ENCODE data around the gene TWIST2. TPM values are rescaled to one million over a fixed set of nuclear protein-coding genes. Genes with fewer than 3 reads are reported as not detected.

Gene TWIST2
- total and polyA plus RNA-seq, 10 of the 15 experiments (the other 5 are each of a cell fraction or from before 2014, with no cell fraction given): not detected

DNA sequence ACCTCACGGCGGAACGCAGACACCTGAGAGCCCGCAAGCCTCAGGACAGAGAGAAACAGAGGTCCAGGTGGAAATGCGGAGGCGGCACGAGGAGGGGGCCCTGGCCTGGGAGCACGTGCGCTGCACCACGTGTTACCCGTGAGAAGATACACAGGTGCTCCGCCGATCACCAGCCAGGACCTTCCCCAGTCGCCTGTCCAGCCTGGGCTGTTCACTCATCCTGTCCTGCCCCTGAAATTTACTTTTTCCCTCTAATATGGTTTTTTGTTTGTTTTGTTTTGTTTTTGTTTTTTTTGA is 44.3 kb downstream of the TWIST2 start (continued):
- TF ChIP-seq POU2F2 (IDR thresholded peaks at IDR 0.05; ENCODE audit: borderline replicate concordance, low read depth, low read length) (no peak), STAT3 (IDR thresholded peaks at IDR 0.05; ENCODE audit: low read depth, low read length) (no peak), PAX5 (IDR thresholded peaks at IDR 0.05; ENCODE audit: borderline replicate concordance, low read depth, low read length) (no peak)
- TF ChIP-seq, protein P1, sequence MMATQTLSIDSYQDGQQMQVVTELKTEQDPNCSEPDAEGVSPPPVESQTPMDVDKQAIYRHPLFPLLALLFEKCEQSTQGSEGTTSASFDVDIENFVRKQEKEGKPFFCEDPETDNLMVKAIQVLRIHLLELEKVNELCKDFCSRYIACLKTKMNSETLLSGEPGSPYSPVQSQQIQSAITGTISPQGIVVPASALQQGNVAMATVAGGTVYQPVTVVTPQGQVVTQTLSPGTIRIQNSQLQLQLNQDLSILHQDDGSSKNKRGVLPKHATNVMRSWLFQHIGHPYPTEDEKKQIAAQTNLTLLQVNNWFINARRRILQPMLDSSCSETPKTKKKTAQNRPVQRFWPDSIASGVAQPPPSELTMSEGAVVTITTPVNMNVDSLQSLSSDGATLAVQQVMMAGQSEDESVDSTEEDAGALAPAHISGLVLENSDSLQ (IDR thresholded peaks at IDR 0.05): no peak

DNA sequence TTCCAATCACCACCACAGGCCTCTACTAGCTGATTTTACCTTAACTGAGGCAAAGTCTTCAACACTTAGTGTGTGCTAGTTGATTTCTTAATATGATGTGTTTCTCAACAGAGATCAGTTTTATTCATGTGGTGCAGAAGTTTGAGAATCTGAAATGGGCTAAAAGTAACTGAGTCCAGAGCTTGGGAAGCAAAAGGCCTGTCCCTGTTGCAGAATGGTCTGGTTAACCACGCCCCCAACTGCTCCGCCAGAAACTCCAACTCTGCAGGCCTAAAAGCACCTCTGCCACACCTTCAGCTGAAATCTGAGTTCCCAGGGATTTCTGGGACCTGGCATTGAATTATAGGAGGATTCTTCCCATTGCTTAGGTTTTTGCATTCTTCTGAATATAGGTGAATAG is 44.9 kb downstream of the TWIST2 start:
- in situ Hi-C loops (cut with MboI) (no loop called here), intact Hi-C loops (cut with micrococcal nuclease; ENCODE audit: unreplicated experiment) (no loop called here)
- no peaks in the 10 kb centered on the region for H3K9me3 ChIP-seq (replicated peaks; ENCODE audit: control insufficient read depth, insufficient read depth, low read length)
- no peak overlapping the region for H2AFZ ChIP-seq (ENCODE audit: control insufficient read depth, low read depth, low read length)
- no TSS peak for BruUV-seq (replicated peaks)
- TF ChIP-seq, protein P2, sequence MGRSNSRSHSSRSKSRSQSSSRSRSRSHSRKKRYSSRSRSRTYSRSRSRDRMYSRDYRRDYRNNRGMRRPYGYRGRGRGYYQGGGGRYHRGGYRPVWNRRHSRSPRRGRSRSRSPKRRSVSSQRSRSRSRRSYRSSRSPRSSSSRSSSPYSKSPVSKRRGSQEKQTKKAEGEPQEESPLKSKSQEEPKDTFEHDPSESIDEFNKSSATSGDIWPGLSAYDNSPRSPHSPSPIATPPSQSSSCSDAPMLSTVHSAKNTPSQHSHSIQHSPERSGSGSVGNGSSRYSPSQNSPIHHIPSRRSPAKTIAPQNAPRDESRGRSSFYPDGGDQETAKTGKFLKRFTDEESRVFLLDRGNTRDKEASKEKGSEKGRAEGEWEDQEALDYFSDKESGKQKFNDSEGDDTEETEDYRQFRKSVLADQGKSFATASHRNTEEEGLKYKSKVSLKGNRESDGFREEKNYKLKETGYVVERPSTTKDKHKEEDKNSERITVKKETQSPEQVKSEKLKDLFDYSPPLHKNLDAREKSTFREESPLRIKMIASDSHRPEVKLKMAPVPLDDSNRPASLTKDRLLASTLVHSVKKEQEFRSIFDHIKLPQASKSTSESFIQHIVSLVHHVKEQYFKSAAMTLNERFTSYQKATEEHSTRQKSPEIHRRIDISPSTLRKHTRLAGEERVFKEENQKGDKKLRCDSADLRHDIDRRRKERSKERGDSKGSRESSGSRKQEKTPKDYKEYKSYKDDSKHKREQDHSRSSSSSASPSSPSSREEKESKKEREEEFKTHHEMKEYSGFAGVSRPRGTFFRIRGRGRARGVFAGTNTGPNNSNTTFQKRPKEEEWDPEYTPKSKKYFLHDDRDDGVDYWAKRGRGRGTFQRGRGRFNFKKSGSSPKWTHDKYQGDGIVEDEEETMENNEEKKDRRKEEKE (IDR thresholded peaks at IDR 0.05): no peak
- no peak for TF ChIP-seq ZNF384 (IDR thresholded peaks at IDR 0.05; ENCODE audit: borderline replicate concordance, low read depth, low read length)
- TF ChIP-seq HCFC1 (IDR thresholded peaks at IDR 0.05; ENCODE audit: low read length): no peak
- TF ChIP-seq TCF3 (IDR thresholded peaks at IDR 0.05; ENCODE audit: borderline replicate concordance, insufficient read depth, low read depth, low read length): no peak
- TF ChIP-seq CHD2 (IDR thresholded peaks at IDR 0.05; ENCODE audit: borderline replicate concordance, low read depth, low read length): no peak
- no peaks in the 10 kb centered on the region for H3K4me1 ChIP-seq (ENCODE audit: control insufficient read depth, insufficient read depth, low read length)
- RAD21 ChIA-PET (ENCODE audit: unreplicated experiment): no interaction called here
- no peak overlapping the region for H3K4me3 ChIP-seq
- no peak overlapping the region for H3K27ac ChIP-seq (ENCODE audit: control insufficient read depth, insufficient read depth)
- no peak for FAIRE-seq
- SMC1A ChIA-PET (ENCODE audit: uncharacterized antibody, unreplicated experiment): no interaction called here
- no peak for DNase-seq (ENCODE audit: low read depth, low spot score)
- POLR2A ChIA-PET: no interaction called here
- H3K36me3 ChIP-seq (ENCODE audit: control insufficient read depth in 2 of 2, insufficient read depth in 2 of 2, low read length in 1 of 2): no peaks in the 10 kb centered on the region
- no peaks in the 10 kb centered on the region for H4K20me1 ChIP-seq (ENCODE audit: control insufficient read depth, insufficient read depth)
- H3K4me2 ChIP-seq (ENCODE audit: control insufficient read depth, insufficient read depth): no peak overlapping the region
- no peak for ATAC-seq
- 12% methylated on average over 2 of the region's 2 CpGs for WGBS (ENCODE audit: insufficient coverage, insufficient replicate concordance, low lambda C conversion rate, missing lambda C conversion rate)
- CTCF ChIA-PET: no interaction called here
- H3K79me2 ChIP-seq (ENCODE audit: control insufficient read depth, insufficient read depth, low read length): no peaks in the 10 kb centered on the region
- H3K9ac ChIP-seq (ENCODE audit: control insufficient read depth, insufficient read depth, low read length): no peak overlapping the region
- H3K27me3 ChIP-seq (replicated peaks in 1 of 2; ENCODE audit: control insufficient read depth in 2 of 2, insufficient read depth in 2 of 2, low read length in 1 of 2): no peaks in the 10 kb centered on the region; a peak in 2 of 4 replicates
